HFFc6 (cell line): ENCODE measurements around the gene GNB3. TPM values are rescaled to one million over a fixed set of nuclear protein-coding genes. Genes with fewer than 3 reads are reported as not detected.

Experiments
- DNase-seq: peaks from one replicate; pipeline ENCODE4 v3.0.0-alpha.2; 2018
- H3K27ac Mint-ChIP-seq: 2 replicates; pipeline ENCODE4 v1.8.0; 2020; ENCODE audit warnings: mild to moderate bottlenecking, mixed read lengths
- H3K27me3 Mint-ChIP-seq: 2 replicates; pipeline ENCODE4 v1.8.0; 2021; ENCODE audit warnings: mild to moderate bottlenecking, moderate library complexity, mixed read lengths; ENCODE audit not compliant: insufficient read depth
- H3K36me3 Mint-ChIP-seq: 2 replicates; pipeline ENCODE4 v1.8.0; 2021; ENCODE audit warnings: low read depth, mixed read lengths
- H3K4me1 Mint-ChIP-seq: 2 replicates; pipeline ENCODE4 v1.8.0; 2020; ENCODE audit warnings: low read depth, mixed read lengths
- H3K4me3 Mint-ChIP-seq: 2 replicates; pipeline ENCODE4 v1.8.0; 2020; ENCODE audit warnings: mild to moderate bottlenecking, moderate library complexity, mixed read lengths
- H3K9me3 Mint-ChIP-seq: 2 replicates; pipeline ENCODE4 v1.8.0; 2020; ENCODE audit warnings: mild to moderate bottlenecking, mixed read lengths
- CTCF ChIP-seq: fragments of 200-600 bp; sonication (generic); IDR thresholded peaks from 2 replicates; pipeline ENCODE4 v1.5.0; 2021; ENCODE audit warnings: antibody characterized with exemption, mild to moderate bottlenecking
- total RNA-seq, 6 experiments: library from RNA; stranded (reverse); fragmentation: NEBNext Ultra II Directional; extraction: Animal tissue kit (Norgen Biotek cat#: 25700); gene quantifications; 2 replicates in 1 of 6; 3 replicates in 5 of 6; pipeline ENCODE4 v1.2.3, GENCODE V29; 2021

GNB3 gene
- total RNA-seq, 6 experiments from 2014 or later = 4.3 to 7.2 (median 6.3) TPM

DNA sequence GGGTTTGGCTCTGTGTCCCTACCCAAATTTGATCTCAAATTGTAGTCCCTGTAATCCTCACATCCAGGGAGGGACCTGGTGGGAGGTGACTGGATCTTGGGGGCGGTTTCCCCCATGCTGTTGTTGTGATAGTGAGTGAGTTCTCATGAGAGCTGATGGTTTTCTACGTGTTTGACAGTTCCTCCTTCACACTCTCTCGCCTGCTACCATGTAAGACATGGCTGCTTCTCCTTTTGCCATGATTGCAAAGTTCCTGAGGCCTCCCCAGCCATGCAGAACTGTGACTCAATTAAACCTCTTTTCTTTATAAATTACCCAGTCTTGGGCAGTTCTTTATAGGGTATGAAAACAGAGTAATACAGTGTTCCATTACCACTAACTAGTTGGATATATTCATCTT, 53.6 kb downstream of the GNB3 start:
- Mint-ChIP-seq H3K9me3 (no peaks in the 10 kb centered on the region), H3K4me1 (peaks cover 15% of the 10 kb centered on the region), H3K27me3 (peaks cover 3% of the 10 kb centered on the region), H3K4me3 (no peak overlapping the region), H3K36me3 (0 out of 2 replicates have a peak, but pooled peaks cover 4% of the 10 kb centered on the region), H3K27ac (no peak overlapping the region)
- no peak for DNase-seq
- no peak for TF ChIP-seq CTCF

Other genes with a start within 250 kb of the GNB3 start
- 100 to 1,000 TPM; 167 to 193 (median 183) TPM for gene CHD4, start 233.5 kb upstream of the GNB3 start, total RNA-seq
- gene LPAR5, start 205.0 kb upstream of the GNB3 start, total RNA-seq = not detected
- not detected for gene ACRBP, start 193.5 kb upstream of the GNB3 start, total RNA-seq
- 10 to 100 TPM; 19.7 to 26.8 (median 21.7) TPM for gene ING4, start 177.8 kb upstream of the GNB3 start, total RNA-seq
- 10 to 100 TPM; 32.8 to 43.9 (median 41.1) TPM for gene ZNF384, start 151.6 kb upstream of the GNB3 start, total RNA-seq
- 1 to 10 TPM; 2.6 to 4.6 (median 3.8) TPM for gene PIANP, start 140.1 kb upstream of the GNB3 start, total RNA-seq
- 100 to 1,000 TPM; 103 to 122 (median 108) TPM for gene COPS7A, start 116.9 kb upstream of the GNB3 start, total RNA-seq
- gene MLF2, start 87.8 kb upstream of the GNB3 start, total RNA-seq = 100 to 1,000 TPM; 273 to 329 (median 298) TPM
- gene PTMS, start 74.6 kb upstream of the GNB3 start, total RNA-seq = 100 to 1,000 TPM; 423 to 607 (median 561) TPM
- under 1 TPM; 0.15 to 0.64 (median 0.50) TPM for gene LAG3, start 68.4 kb upstream of the GNB3 start, total RNA-seq
- under 1 TPM in 3 of 6 experiments, not detected in 3; 0.11 to 0.25 (median 0.11) TPM for gene CD4, start 51.4 kb upstream of the GNB3 start, total RNA-seq
- 1 to 10 TPM in 5 of 6 experiments, under 1 TPM in 1; 0.78 to 3.1 (median 2.6) TPM for gene GPR162, start 19.1 kb upstream of the GNB3 start, total RNA-seq
- gene P3H3, start 12.5 kb upstream of the GNB3 start, total RNA-seq = 100 to 1,000 TPM in 4 of 6 experiments, 10 to 100 TPM in 2; 94.0 to 109 (median 103) TPM
- 10 to 100 TPM; 24.0 to 62.5 (median 56.3) TPM for gene CDCA3, start 10.4 kb downstream of the GNB3 start, total RNA-seq
- 100 to 1,000 TPM; 149 to 211 (median 182) TPM for gene USP5, start 11.2 kb downstream of the GNB3 start, total RNA-seq
- gene TPI1, start 26.6 kb downstream of the GNB3 start, total RNA-seq = 100 to 1,000 TPM; 853 to 931 (median 870) TPM
- 10 to 100 TPM; 12.1 to 13.9 (median 13.0) TPM for gene SPSB2, start 32.4 kb downstream of the GNB3 start, total RNA-seq
- gene LRRC23, start 63.9 kb downstream of the GNB3 start, total RNA-seq = 1 to 10 TPM; 5.5 to 7.9 (median 6.6) TPM
- 10 to 100 TPM; 18.9 to 26.9 (median 24.7) TPM for gene ENO2, start 73.7 kb downstream of the GNB3 start, total RNA-seq
- gene ATN1, start 87.0 kb downstream of the GNB3 start, total RNA-seq = 100 to 1,000 TPM in 4 of 6 experiments, 10 to 100 TPM in 2; 96.8 to 120 (median 107) TPM
- gene RNU7-1, start 102.9 kb downstream of the GNB3 start, total RNA-seq = not detected
- gene C12orf57, start 103.1 kb downstream of the GNB3 start, total RNA-seq = 100 to 1,000 TPM; 115 to 131 (median 123) TPM
- not detected for gene PTPN6, start 110.4 kb downstream of the GNB3 start, total RNA-seq
- gene PHB2, start 129.7 kb downstream of the GNB3 start, total RNA-seq = 100 to 1,000 TPM; 160 to 198 (median 182) TPM
- gene EMG1, start 130.0 kb downstream of the GNB3 start, total RNA-seq = 10 to 100 TPM; 64.9 to 83.7 (median 75.6) TPM
- gene LPCAT3, start 177.6 kb downstream of the GNB3 start, total RNA-seq = 10 to 100 TPM; 17.4 to 28.4 (median 21.6) TPM
- gene C1S, start 219.8 kb downstream of the GNB3 start, total RNA-seq = 10 to 100 TPM; 21.9 to 30.8 (median 30.2) TPM